A549 (cell line): Measurements from ENCODE around the gene MYOF.

Source experiments
- CTCF ChIP-seq: fragments of >200 bp; sonication (Bioruptor Twin); formaldehyde crosslinking; IDR thresholded peaks from 3 replicates; pipeline ENCODE4 v1.5.1; 2016
- MYC ChIP-seq: IDR thresholded peaks from 2 replicates; pipeline ENCODE4 v1.6.1; 2012; ENCODE audit warnings: mild to moderate bottlenecking, inconsistent platforms, low read length, improper control_type of control experiment, borderline replicate concordance

GRCh38 chr10:93425861-93426260, 56.3 kb downstream of the MYOF start:
- TF ChIP-seq CTCF (no peak), MYC (no peak)
